Loucy (cell line): ENCODE measurements around the gene PPFIA1.

Source experiments
- H2AFZ ChIP-seq: fragments of 200-600 bp; sonication (generic); 2 replicates; pipeline ENCODE4 v1.6.0; 2016; ENCODE audit warnings: antibody characterized with exemption, mild to moderate bottlenecking, low read length, moderate library complexity
- H3F3A ChIP-seq: fragments of 200-600 bp; 2 replicates; pipeline ENCODE4 v1.6.0; 2016; ENCODE audit warnings: antibody characterized with exemption, low read depth, mild to moderate bottlenecking
- H3K27me3 ChIP-seq: fragments of 200-600 bp; sonication (generic); 2 replicates; pipeline ENCODE4 v1.6.1; 2014; ENCODE audit warnings: low read length, mild to moderate bottlenecking; ENCODE audit not compliant: insufficient read depth, poor library complexity, severe bottlenecking
- H3K36me3 ChIP-seq: fragments of 200-600 bp; sonication (generic); 2 replicates; pipeline ENCODE4 v1.6.1; 2016; ENCODE audit warnings: low read length; ENCODE audit not compliant: insufficient read depth
- H3K4me1 ChIP-seq: fragments of 200-600 bp; sonication (generic); 2 replicates; pipeline ENCODE4 v1.5.1; 2014; ENCODE audit warnings: low read length, mild to moderate bottlenecking; ENCODE audit not compliant: insufficient read depth, poor library complexity, severe bottlenecking
- H3K4me2 ChIP-seq: fragments of 200-600 bp; sonication (generic); 2 replicates; pipeline ENCODE4 v1.6.0; 2014; ENCODE audit warnings: antibody characterized with exemption, low read length, low read depth, mild to moderate bottlenecking; ENCODE audit not compliant: poor library complexity, severe bottlenecking
- H3K4me3 ChIP-seq: fragments of 200-600 bp; sonication (generic); 2 replicates; pipeline ENCODE4 v1.5.1; 2014; ENCODE audit warnings: low read length, mild to moderate bottlenecking, mixed read lengths; ENCODE audit not compliant: poor library complexity, severe bottlenecking
- H3K79me2 ChIP-seq: fragments of 200-600 bp; sonication (generic); 2 replicates; pipeline ENCODE4 v1.6.1; 2014; ENCODE audit warnings: low read length; ENCODE audit not compliant: insufficient read depth
- H3K9ac ChIP-seq: fragments of 200-600 bp; sonication (generic); 2 replicates; pipeline ENCODE4 v1.6.0; 2014; ENCODE audit warnings: mild to moderate bottlenecking, low read depth, low read length, moderate library complexity; ENCODE audit not compliant: poor library complexity, severe bottlenecking
- H3K9me2 ChIP-seq: fragments of 200-600 bp; sonication (generic); replicated peaks from 2 replicates; pipeline ENCODE4 v1.6.1; 2016; ENCODE audit warnings: low read depth, low read length, mixed read lengths
- H3K9me3 ChIP-seq: fragments of 200-600 bp; sonication (generic); 2 replicates; pipeline ENCODE4 v1.6.1; 2014; ENCODE audit warnings: mild to moderate bottlenecking, antibody characterized with exemption, low read length, low read depth; ENCODE audit not compliant: insufficient read depth
- H4K20me1 ChIP-seq: fragments of 200-600 bp; sonication (generic); 2 replicates; pipeline ENCODE4 v1.6.0; 2014; ENCODE audit warnings: antibody characterized with exemption, low read length, mild to moderate bottlenecking; ENCODE audit not compliant: insufficient read depth, poor library complexity, severe bottlenecking
- EZH2phosphoT487 ChIP-seq: fragments of 200-600 bp; IDR thresholded peaks from 2 replicates; pipeline ENCODE4 v1.6.1; 2018; ENCODE audit warnings: antibody characterized with exemption, mild to moderate bottlenecking, moderate library complexity, borderline replicate concordance
- TF ChIP-seq, protein P1 (sequence below): fragments of 200-600 bp; sonication (generic); conservative IDR thresholded peaks from 2 replicates; pipeline ENCODE4 v1.5.1; 2014; ENCODE audit warnings: mild to moderate bottlenecking, antibody characterized with exemption, low read length

Gene PPFIA1

DNA sequence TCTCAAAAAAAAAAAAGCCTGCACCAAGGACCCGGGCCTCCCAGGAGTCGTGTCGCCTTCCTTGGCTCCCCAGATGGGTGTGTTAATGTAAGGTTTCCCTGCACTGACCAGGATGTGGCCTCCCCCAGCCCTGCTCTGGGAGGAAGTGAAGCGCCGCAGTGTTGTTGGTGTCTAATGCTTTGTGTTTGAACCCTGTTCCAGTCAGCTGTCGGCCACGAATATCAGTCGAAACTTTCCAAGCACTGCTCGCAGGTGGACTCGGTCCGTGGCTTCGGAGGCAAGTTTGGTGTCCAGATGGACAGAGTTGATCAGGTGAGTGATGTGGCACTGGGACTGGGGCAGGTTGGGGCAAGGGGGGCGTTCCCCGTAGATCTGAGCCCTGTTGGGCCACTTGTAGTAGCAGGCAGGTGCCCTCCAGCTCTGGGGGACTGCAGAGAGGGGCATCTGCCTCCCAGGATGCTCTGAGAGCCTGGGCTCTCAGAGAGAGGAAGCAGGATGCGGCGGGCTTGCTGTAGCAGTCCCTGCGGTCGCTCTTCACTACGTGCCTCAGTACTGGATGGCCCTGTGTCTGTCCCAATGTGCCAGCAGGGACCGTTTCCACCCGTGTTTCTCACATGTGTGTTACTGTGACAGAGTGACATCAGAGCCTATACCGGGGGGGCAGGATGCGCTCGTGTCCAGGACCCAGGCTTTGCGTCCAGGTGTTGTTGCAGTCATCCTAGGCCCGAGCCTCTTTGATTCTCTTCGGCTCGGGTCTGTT, 144.0 kb downstream of the PPFIA1 start:
- Histone ChIP-seq H3K36me3 (no peaks in the 10 kb centered on the region), H4K20me1 (no peaks in the 10 kb centered on the region)
- TF ChIP-seq EZH2phosphoT487, result no peak
- TF ChIP-seq, protein P1, sequence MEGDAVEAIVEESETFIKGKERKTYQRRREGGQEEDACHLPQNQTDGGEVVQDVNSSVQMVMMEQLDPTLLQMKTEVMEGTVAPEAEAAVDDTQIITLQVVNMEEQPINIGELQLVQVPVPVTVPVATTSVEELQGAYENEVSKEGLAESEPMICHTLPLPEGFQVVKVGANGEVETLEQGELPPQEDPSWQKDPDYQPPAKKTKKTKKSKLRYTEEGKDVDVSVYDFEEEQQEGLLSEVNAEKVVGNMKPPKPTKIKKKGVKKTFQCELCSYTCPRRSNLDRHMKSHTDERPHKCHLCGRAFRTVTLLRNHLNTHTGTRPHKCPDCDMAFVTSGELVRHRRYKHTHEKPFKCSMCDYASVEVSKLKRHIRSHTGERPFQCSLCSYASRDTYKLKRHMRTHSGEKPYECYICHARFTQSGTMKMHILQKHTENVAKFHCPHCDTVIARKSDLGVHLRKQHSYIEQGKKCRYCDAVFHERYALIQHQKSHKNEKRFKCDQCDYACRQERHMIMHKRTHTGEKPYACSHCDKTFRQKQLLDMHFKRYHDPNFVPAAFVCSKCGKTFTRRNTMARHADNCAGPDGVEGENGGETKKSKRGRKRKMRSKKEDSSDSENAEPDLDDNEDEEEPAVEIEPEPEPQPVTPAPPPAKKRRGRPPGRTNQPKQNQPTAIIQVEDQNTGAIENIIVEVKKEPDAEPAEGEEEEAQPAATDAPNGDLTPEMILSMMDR, result no peak

DNA sequence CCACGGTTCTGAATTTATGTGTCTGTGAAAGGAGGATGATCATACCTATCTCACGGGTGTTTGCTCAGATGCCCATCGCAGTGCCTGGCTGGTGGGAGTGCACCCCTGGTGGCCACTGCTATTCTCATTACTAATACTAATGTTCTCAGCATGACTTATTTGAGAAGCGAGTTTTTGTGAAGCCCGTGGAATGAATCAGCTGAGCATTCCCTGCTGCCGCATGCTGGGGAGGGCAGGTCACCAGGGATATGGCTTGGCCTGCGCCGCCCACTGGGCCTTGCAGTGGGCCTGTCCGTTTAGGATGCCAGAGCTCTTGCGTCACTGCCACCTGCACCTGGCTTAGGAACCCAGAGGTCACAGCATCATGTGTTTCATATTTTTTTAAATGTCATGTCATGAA, 144.7 kb downstream of the PPFIA1 start:
- no peaks in the 10 kb centered on the region for H3K36me3 ChIP-seq
- no peaks in the 10 kb centered on the region for H3K79me2 ChIP-seq
- H3K4me2 ChIP-seq, result no peak overlapping the region
- H3K9ac ChIP-seq, result no peak overlapping the region
- TF ChIP-seq, protein P1, result peak; percentile 58
- no peak for TF ChIP-seq EZH2phosphoT487
- H2AFZ ChIP-seq, result no peak overlapping the region
- H3K9me3 ChIP-seq, result no peaks in the 10 kb centered on the region
- H3K4me3 ChIP-seq, result no peak overlapping the region
- no peaks in the 10 kb centered on the region for H4K20me1 ChIP-seq
- H3K4me1 ChIP-seq, result no peaks in the 10 kb centered on the region
- H3F3A ChIP-seq, result no peaks in the 10 kb centered on the region
- H3K27me3 ChIP-seq, result no peaks in the 10 kb centered on the region
- H3K9me2 ChIP-seq, result no peaks in the 10 kb centered on the region

More for the DNA sequence above, 144.0 kb downstream of the PPFIA1 start:
- H3K27me3 ChIP-seq, result no peaks in the 10 kb centered on the region
- no peaks in the 10 kb centered on the region for H3K79me2 ChIP-seq
- H3K4me3 ChIP-seq, result no peak overlapping the region
- H2AFZ ChIP-seq, result no peak overlapping the region
- H3K9ac ChIP-seq, result no peak overlapping the region
- H3K4me2 ChIP-seq, result no peak overlapping the region
- no peaks in the 10 kb centered on the region for H3K4me1 ChIP-seq
- H3K9me3 ChIP-seq, result no peaks in the 10 kb centered on the region
- no peaks in the 10 kb centered on the region for H3K9me2 ChIP-seq
- no peaks in the 10 kb centered on the region for H3F3A ChIP-seq

DNA sequence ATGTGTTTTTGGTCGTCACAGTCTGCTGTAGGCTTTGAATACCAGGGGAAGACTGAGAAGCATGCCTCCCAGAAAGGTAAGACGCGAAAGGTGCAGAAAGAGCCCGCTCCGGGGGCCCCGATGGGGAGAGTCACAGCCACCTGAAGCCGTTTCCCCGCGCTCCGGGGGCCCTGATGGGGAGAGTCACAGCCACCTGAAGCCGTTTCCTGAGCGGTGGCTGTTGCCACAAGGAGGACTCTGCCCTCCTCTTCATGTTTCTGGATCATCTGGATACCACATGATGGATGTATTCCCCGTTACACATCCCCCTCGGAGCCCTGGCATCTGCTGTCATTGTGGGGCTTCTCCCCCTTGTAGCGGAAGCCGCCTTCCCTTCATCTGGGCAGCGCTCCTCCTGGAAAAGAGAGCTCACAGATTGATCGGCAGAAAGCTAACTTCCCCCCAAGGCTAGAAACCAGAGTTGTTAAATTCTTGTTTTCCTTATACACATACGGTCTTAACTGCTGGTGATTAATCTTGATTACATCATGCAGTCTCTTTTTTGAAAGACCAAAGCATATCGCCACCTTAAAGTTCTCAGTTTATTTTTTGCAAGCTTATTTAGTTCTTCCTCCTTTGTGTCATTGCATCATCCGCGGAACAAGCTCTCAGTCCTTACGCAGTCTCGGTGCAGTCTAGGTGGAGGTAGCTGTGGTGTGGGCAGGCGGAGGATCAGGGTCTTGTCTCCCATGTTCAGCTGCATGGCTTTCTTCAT, 145.3 kb downstream of the PPFIA1 start:
- TF ChIP-seq EZH2phosphoT487, result no peak
- H3F3A ChIP-seq, result no peaks in the 10 kb centered on the region
- H2AFZ ChIP-seq, result no peak overlapping the region
- no peaks in the 10 kb centered on the region for H4K20me1 ChIP-seq
- no peak overlapping the region for H3K4me2 ChIP-seq
- no peaks in the 10 kb centered on the region for H3K9me3 ChIP-seq
- no peaks in the 10 kb centered on the region for H3K36me3 ChIP-seq
- H3K79me2 ChIP-seq, result no peaks in the 10 kb centered on the region
- H3K9ac ChIP-seq, result no peak overlapping the region
- no peaks in the 10 kb centered on the region for H3K9me2 ChIP-seq
- H3K4me1 ChIP-seq, result no peaks in the 10 kb centered on the region
- no peak overlapping the region for H3K4me3 ChIP-seq
- H3K27me3 ChIP-seq, result no peaks in the 10 kb centered on the region
